ENCODE data around the gene PSMB10.

Gene PSMB10

DNA sequence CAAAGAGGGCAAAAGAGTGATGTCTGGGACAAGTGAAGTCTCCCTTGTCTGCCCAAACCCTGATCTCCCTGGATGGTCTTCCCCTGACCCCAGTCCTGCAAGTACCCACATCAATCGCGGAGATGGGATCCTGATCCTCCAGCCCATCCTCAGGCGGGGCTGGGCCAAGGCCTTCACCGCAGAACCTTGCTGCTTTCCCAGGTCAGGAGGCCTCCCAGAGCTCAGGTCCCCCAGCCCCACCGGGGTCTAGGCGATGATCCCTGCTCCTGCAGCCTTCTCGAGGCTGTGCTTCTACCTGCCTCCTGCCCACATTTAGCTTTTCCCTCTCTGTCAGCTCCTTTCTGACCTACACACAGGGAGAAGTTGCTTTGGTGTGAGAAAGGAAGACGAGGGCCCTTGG lies 25.5 kb upstream of the PSMB10 start:
- TF ChIP-seq FOXP2 (optimal IDR thresholded peaks at IDR 0.05; ENCODE audit: borderline replicate concordance, extremely low read depth, extremely low read length, insufficient read depth), result no peak
- no peak for TF ChIP-seq REST (IDR thresholded peaks at IDR 0.05; ENCODE audit: insufficient read depth in 1 of 2, low read depth in 2 of 2, low read length in 2 of 2)
- TF ChIP-seq POLR2AphosphoS5 (IDR thresholded peaks at IDR 0.05; ENCODE audit: low read depth, low read length), result no peak
- no peak for TF ChIP-seq TAF1 (IDR thresholded peaks at IDR 0.05; ENCODE audit: borderline replicate concordance, insufficient read depth, low read length)
- TF ChIP-seq SIN3A (IDR thresholded peaks at IDR 0.05; ENCODE audit: borderline replicate concordance, insufficient read depth, low read length), result no peak

DNA sequence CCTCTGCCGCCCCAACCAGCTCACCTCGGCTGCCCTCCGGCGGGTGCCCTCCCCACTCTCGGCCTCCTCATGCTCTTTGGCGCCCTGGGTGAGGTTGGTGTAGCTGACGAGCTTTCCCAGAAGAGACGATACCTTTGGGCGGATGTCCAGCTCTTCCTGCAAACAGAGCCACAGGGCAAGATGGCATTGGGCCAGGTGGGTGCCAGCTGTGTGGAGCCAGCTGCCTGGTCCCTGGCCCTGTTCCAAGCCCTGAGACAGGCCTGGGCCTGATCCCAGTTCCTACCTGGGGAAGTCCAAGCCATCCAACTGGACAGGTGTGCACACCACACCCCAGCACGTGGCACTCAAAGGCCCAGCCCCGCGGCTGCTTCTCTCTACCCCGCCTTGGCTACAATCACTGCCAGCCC lies 24.9 kb upstream of the PSMB10 start:
- TF ChIP-seq REST (IDR thresholded peaks at IDR 0.05; ENCODE audit: insufficient read depth in 1 of 2, low read depth in 2 of 2, low read length in 2 of 2), result no peak
- no peak for TF ChIP-seq SIN3A (IDR thresholded peaks at IDR 0.05; ENCODE audit: borderline replicate concordance, insufficient read depth, low read length)
- TF ChIP-seq POLR2AphosphoS5 (IDR thresholded peaks at IDR 0.05; ENCODE audit: low read depth, low read length), result no peak
- TF ChIP-seq FOXP2 (optimal IDR thresholded peaks at IDR 0.05; ENCODE audit: borderline replicate concordance, extremely low read depth, extremely low read length, insufficient read depth), result no peak
- TF ChIP-seq TAF1 (IDR thresholded peaks at IDR 0.05; ENCODE audit: borderline replicate concordance, insufficient read depth, low read length), result no peak

- TF ChIP-seq REST (IDR thresholded peaks at IDR 0.05; ENCODE audit: insufficient read depth in 1 of 2, low read depth in 2 of 2, low read length in 2 of 2) (no peak), SIN3A (IDR thresholded peaks at IDR 0.05; ENCODE audit: borderline replicate concordance, insufficient read depth, low read length) (no peak), TAF1 (IDR thresholded peaks at IDR 0.05; ENCODE audit: borderline replicate concordance, insufficient read depth, low read length) (no peak), FOXP2 (optimal IDR thresholded peaks at IDR 0.05; ENCODE audit: borderline replicate concordance, extremely low read depth, extremely low read length, insufficient read depth) (no peak), POLR2AphosphoS5 (IDR thresholded peaks at IDR 0.05; ENCODE audit: low read depth, low read length) (no peak)
Measured at GRCh38 chr16:67959536-67960329, 23.1 kb upstream of the PSMB10 start.

- TF ChIP-seq REST (IDR thresholded peaks at IDR 0.05; ENCODE audit: insufficient read depth in 1 of 2, low read depth in 2 of 2, low read length in 2 of 2) (no peak), TAF1 (IDR thresholded peaks at IDR 0.05; ENCODE audit: borderline replicate concordance, insufficient read depth, low read length) (no peak), FOXP2 (optimal IDR thresholded peaks at IDR 0.05; ENCODE audit: borderline replicate concordance, extremely low read depth, extremely low read length, insufficient read depth) (no peak), POLR2AphosphoS5 (IDR thresholded peaks at IDR 0.05; ENCODE audit: low read depth, low read length) (no peak), SIN3A (IDR thresholded peaks at IDR 0.05; ENCODE audit: borderline replicate concordance, insufficient read depth, low read length) (no peak)
Measured at GRCh38 chr16:67957622-67958021, 21.0 kb upstream of the PSMB10 start.

All from PFSK-1 (cell line).